CD4-positive, alpha-beta T cell treated with Interleukin-4 for 1 hour (primary cell): ENCODE data around the gene TNIK.

ENCODE experiments used
- DNase-seq, 2 donors: peaks; one replicate each; pipeline ENCODE4 v3.0.0-alpha.2; 2020 to 2022

The TNIK gene

GRCh38 chr3:171416666-171417065, 43.5 kb downstream of the TNIK start:
- no peak for DNase-seq

- DNase-seq = no peak
Observed at GRCh38 chr3:171416061-171416460, 44.1 kb downstream of the TNIK start.

- DNase-seq = no peak
Observed at GRCh38 chr3:171415070-171415469, 45.1 kb downstream of the TNIK start.

- DNase-seq = no peak
Observed at GRCh38 chr3:171412473-171412872, 47.7 kb downstream of the TNIK start.

- no peak for DNase-seq
Observed at GRCh38 chr3:171412054-171412453, 48.2 kb downstream of the TNIK start.

GRCh38 chr3:171410186-171410585, 50.0 kb downstream of the TNIK start:
- DNase-seq = no peak

GRCh38 chr3:171407759-171408158, 52.4 kb downstream of the TNIK start:
- DNase-seq = no peak

GRCh38 chr3:171404376-171404967, 55.7 kb downstream of the TNIK start:
- DNase-seq = no peak

GRCh38 chr3:171402281-171402680, 57.9 kb downstream of the TNIK start:
- no peak for DNase-seq

GRCh38 chr3:171401432-171401831, 58.8 kb downstream of the TNIK start:
- no peak for DNase-seq

GRCh38 chr3:171399842-171400241, 60.4 kb downstream of the TNIK start:
- DNase-seq = no peak

- no peak for DNase-seq
Observed at GRCh38 chr3:171398343-171398742, 61.9 kb downstream of the TNIK start.

GRCh38 chr3:171397089-171397488, 63.1 kb downstream of the TNIK start:
- DNase-seq = no peak

GRCh38 chr3:171396048-171396447, 64.2 kb downstream of the TNIK start:
- DNase-seq = no peak

GRCh38 chr3:171393032-171393744, 67.0 kb downstream of the TNIK start:
- DNase-seq = no peak

GRCh38 chr3:171391432-171391831, 68.8 kb downstream of the TNIK start:
- DNase-seq = no peak

GRCh38 chr3:171390051-171390941, 69.9 kb downstream of the TNIK start:
- no peak for DNase-seq

GRCh38 chr3:171389491-171389890, 70.7 kb downstream of the TNIK start:
- DNase-seq = no peak

GRCh38 chr3:171388527-171388926, 71.7 kb downstream of the TNIK start:
- DNase-seq = no peak

GRCh38 chr3:171387062-171387461, 73.1 kb downstream of the TNIK start:
- DNase-seq = no peak

- no peak for DNase-seq
Observed at GRCh38 chr3:171385086-171385485, 75.1 kb downstream of the TNIK start.

- no peak for DNase-seq
Observed at GRCh38 chr3:171384101-171384891, 75.9 kb downstream of the TNIK start.
